Mucosa of rectum (tissue), 2 donors: ENCODE measurements around the gene GLRA1.

Experiments
- H3K27ac ChIP-seq, 2 donors: one replicate each; pipeline ENCODE4 v1.7.0; 2013; ENCODE audit warnings: inconsistent platforms in 2 of 2, low read depth in 2 of 2, low read length in 2 of 2
- H3K27me3 ChIP-seq, 2 donors: one replicate each; pipeline ENCODE4 v1.7.0; 2013; ENCODE audit warnings: low read length in 2 of 2; ENCODE audit not compliant: control insufficient read depth in 2 of 2, insufficient read depth in 2 of 2
- H3K36me3 ChIP-seq, 2 donors: one replicate each; pipeline ENCODE4 v1.7.0; 2013; ENCODE audit warnings: low read length in 2 of 2; ENCODE audit not compliant: control insufficient read depth in 2 of 2, insufficient read depth in 2 of 2
- H3K4me1 ChIP-seq, 2 donors: one replicate each; pipeline ENCODE4 v1.7.0; 2013; ENCODE audit warnings: low read length in 2 of 2, mild to moderate bottlenecking in 1 of 2; ENCODE audit not compliant: control insufficient read depth in 2 of 2, insufficient read depth in 2 of 2
- H3K4me3 ChIP-seq, 2 donors: one replicate each; pipeline ENCODE4 v1.7.0; 2013; ENCODE audit warnings: low read length in 2 of 2
- H3K9ac ChIP-seq, 2 donors: one replicate each; pipeline ENCODE4 v1.7.0; 2013; ENCODE audit warnings: low read length in 2 of 2, low read depth in 1 of 2, mild to moderate bottlenecking in 1 of 2
- H3K9me3 ChIP-seq, 2 donors: one replicate each; pipeline ENCODE4 v1.7.0; 2013; ENCODE audit warnings: low read length in 2 of 2; ENCODE audit not compliant: control insufficient read depth in 2 of 2
- donor health status: healthy.
- donor health status: Normal muscosa, but diverticular disease.

GLRA1 gene

DNA sequence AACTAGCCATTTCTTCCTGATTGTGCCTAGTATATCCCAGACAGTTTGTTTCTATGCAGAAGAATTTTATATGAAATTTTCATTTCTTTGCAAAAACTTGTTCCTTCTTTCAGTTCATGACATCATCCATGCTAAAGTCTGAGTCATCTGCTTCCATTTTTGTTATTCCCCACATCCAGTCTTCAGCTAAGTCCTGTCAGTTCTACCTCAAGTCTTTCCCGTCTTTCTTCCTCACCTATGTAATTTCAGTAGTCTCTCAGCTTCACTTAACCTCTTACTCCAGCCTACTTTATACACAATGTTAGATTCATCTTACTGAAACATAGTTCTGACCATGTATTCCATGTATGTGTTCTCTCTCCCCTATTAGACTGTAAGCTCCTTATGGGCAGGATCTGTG lies 113.8 kb downstream of the GLRA1 start:
- no peaks in the 10 kb centered on the region for H3K27me3 ChIP-seq
- H3K27ac ChIP-seq: no peak overlapping the region
- peaks cover 37 to 48% of the 10 kb centered on the region in 2 donors for H3K36me3 ChIP-seq
- H3K9me3 ChIP-seq: no peaks in the 10 kb centered on the region
- no peak overlapping the region for H3K4me3 ChIP-seq
- H3K9ac ChIP-seq: no peak overlapping the region
- H3K4me1 ChIP-seq: no peaks in the 10 kb centered on the region

- Histone ChIP-seq H3K27ac (no peak overlapping the region), H3K4me1 (no peaks in the 10 kb centered on the region), H3K27me3 (no peaks in the 10 kb centered on the region), H3K4me3 (no peak overlapping the region), H3K9ac (no peak overlapping the region), H3K36me3 (peaks cover 39 to 51% of the 10 kb centered on the region in 2 donors), H3K9me3 (no peaks in the 10 kb centered on the region)
Observed at GRCh38 chr5:151810449-151810848, 114.2 kb downstream of the GLRA1 start.

GRCh38 chr5:151808451-151809169 lies 116.0 kb downstream of the GLRA1 start:
- Histone ChIP-seq H3K27me3 (no peaks in the 10 kb centered on the region), H3K4me3 (no peak overlapping the region), H3K36me3 (peaks cover 46 to 48% of the 10 kb centered on the region in 2 donors), H3K27ac (no peak overlapping the region), H3K9me3 (no peaks in the 10 kb centered on the region), H3K4me1 (no peaks in the 10 kb centered on the region), H3K9ac (no peak overlapping the region)

DNA sequence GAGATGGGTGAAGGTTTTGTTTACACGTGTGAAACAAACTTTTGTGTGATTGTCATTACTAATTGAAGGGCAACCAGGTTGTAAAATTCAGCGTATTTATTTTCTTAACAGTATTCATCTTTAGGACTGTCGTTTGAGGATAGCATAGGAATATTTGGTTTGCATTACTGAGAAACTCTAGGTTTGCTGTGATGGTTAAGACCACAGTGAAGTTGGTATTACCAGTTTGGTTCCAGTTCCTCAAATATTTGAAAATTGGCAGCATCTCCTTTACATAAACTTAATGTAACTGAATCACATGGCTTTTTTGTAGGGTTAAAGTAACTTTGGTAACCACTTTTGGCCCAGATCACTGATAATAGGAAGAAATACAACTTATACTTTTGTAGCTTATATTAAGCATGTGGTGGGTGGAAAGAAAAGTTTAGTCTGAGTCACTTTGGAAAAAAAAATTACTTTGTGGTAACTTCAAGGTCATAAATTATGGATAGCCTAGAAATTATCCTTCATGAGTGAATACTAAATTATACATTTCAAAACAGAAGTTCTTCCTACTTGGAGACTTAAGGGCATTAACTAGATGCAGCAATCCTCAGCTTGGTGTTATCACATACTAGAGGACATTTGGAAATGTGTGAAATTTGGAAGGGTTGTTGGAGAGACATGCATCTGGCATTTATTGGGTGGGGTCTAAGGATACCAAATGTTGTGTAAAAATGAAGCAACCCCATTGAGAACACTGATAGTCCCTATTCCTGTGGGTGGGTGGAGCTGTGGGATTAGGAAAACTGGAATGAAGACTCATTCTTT lies 119.0 kb downstream of the GLRA1 start:
- Histone ChIP-seq H3K27me3 (no peaks in the 10 kb centered on the region), H3K36me3 (peaks cover 42 to 49% of the 10 kb centered on the region in 2 donors), H3K9me3 (no peaks in the 10 kb centered on the region)

GRCh38 chr5:151800532-151800931 lies 124.1 kb downstream of the GLRA1 start:
- no peak overlapping the region for H3K27ac ChIP-seq
- H3K9me3 ChIP-seq: no peaks in the 10 kb centered on the region
- H3K4me1 ChIP-seq: no peaks in the 10 kb centered on the region
- H3K4me3 ChIP-seq: no peak overlapping the region
- H3K36me3 ChIP-seq: peaks cover 48 to 66% of the 10 kb centered on the region in 2 donors
- no peaks in the 10 kb centered on the region for H3K27me3 ChIP-seq
- no peak overlapping the region for H3K9ac ChIP-seq

More for the DNA sequence above, 119.0 kb downstream of the GLRA1 start:
- Histone ChIP-seq H3K4me1 (no peaks in the 10 kb centered on the region), H3K27ac (no peak overlapping the region), H3K9ac (no peak overlapping the region), H3K4me3 (no peak overlapping the region)

GRCh38 chr5:151799407-151799806 lies 125.2 kb downstream of the GLRA1 start:
- no peaks in the 10 kb centered on the region for H3K4me1 ChIP-seq
- no peak overlapping the region for H3K9ac ChIP-seq
- no peak overlapping the region for H3K4me3 ChIP-seq
- H3K27ac ChIP-seq: no peak overlapping the region
- H3K36me3 ChIP-seq: peaks cover 55 to 76% of the 10 kb centered on the region in 2 donors
- no peaks in the 10 kb centered on the region for H3K9me3 ChIP-seq
- no peaks in the 10 kb centered on the region for H3K27me3 ChIP-seq

- Histone ChIP-seq H3K27me3 (no peaks in the 10 kb centered on the region), H3K9me3 (no peaks in the 10 kb centered on the region), H3K9ac (no peak overlapping the region), H3K4me1 (no peaks in the 10 kb centered on the region), H3K36me3 (peaks cover 59 to 75% of the 10 kb centered on the region in 2 donors), H3K27ac (no peak overlapping the region), H3K4me3 (no peak overlapping the region)
Observed at GRCh38 chr5:151798674-151799073, 126.0 kb downstream of the GLRA1 start.

- H3K27ac ChIP-seq: no peak overlapping the region
- H3K4me3 ChIP-seq: no peak overlapping the region
- no peak overlapping the region for H3K9ac ChIP-seq
- no peaks in the 10 kb centered on the region for H3K27me3 ChIP-seq
- no peaks in the 10 kb centered on the region for H3K9me3 ChIP-seq
- H3K4me1 ChIP-seq: no peaks in the 10 kb centered on the region
- H3K36me3 ChIP-seq: peaks cover 67 to 86% of the 10 kb centered on the region in 2 donors
Observed at GRCh38 chr5:151795426-151795825, 129.2 kb downstream of the GLRA1 start.

GRCh38 chr5:151793358-151793757 lies 131.3 kb downstream of the GLRA1 start:
- H3K4me3 ChIP-seq: no peak overlapping the region
- no peak overlapping the region for H3K9ac ChIP-seq
- H3K9me3 ChIP-seq: no peaks in the 10 kb centered on the region
- no peak overlapping the region for H3K27ac ChIP-seq
- H3K27me3 ChIP-seq: no peaks in the 10 kb centered on the region
- no peaks in the 10 kb centered on the region for H3K4me1 ChIP-seq
- H3K36me3 ChIP-seq: peaks cover 59 to 82% of the 10 kb centered on the region in 2 donors

- Histone ChIP-seq H3K27me3 (no peaks in the 10 kb centered on the region), H3K27ac (no peak overlapping the region), H3K4me1 (no peaks in the 10 kb centered on the region), H3K9ac (no peak overlapping the region), H3K36me3 (peaks cover 31 to 48% of the 10 kb centered on the region in 2 donors), H3K4me3 (no peak overlapping the region), H3K9me3 (no peaks in the 10 kb centered on the region)
Observed at GRCh38 chr5:151787817-151788216, 136.8 kb downstream of the GLRA1 start.
